GM12892 (cell line): ENCODE results near the gene CD38.

Experiments used
- POLR2A ChIP-seq: IDR thresholded peaks from 2 replicates; pipeline ENCODE4 v1.6.1; 2011; ENCODE audit warnings: low read depth, low read length, control low read depth
- POLR2AphosphoS5 ChIP-seq: IDR thresholded peaks from 2 replicates; pipeline ENCODE4 v1.6.1; 2011; ENCODE audit warnings: low read depth, low read length, control low read depth

- no peak for TF ChIP-seq POLR2A
- no peak for TF ChIP-seq POLR2AphosphoS5
Measured at GRCh38 chr4:15735536-15735935, 42.6 kb upstream of the CD38 start.
